Occipital lobe (tissue), 2 donors: ENCODE measurements around the gene PLAGL1. TPM values are rescaled to one million over a fixed set of nuclear protein-coding genes. Genes with fewer than 3 reads are reported as not detected.
"Not testable (repeated sequence)": the region's sequence is repeated elsewhere in the genome, so short reads cannot be mapped to it uniquely, and the experiment has no call there.

Experiments used
- DNase-seq: peaks from one replicate; lab custom pipeline; 2025; lab: John Stamatoyannopoulos, UW
- total RNA-seq: library from RNA; depleted of rRNA; stranded (reverse); fragments of >200 nt; gene quantifications from one replicate; pipeline ENCODE4 v1.2.3, GENCODE V29; 2014

Gene PLAGL1
- total RNA-seq, 1 donor from 2014 or later: 16.2 TPM

GRCh38 chr6:144009628-144010027, 1.6 kb upstream of the PLAGL1 start:
- not testable (repeated sequence) for DNase-seq

- DNase-seq: no peak
Measured at GRCh38 chr6:144008846-144009245, 787 bp upstream of the PLAGL1 start.

- DNase-seq: no peak
Measured at GRCh38 chr6:144007478-144008119, 460 bp downstream of the PLAGL1 start.

DNA sequence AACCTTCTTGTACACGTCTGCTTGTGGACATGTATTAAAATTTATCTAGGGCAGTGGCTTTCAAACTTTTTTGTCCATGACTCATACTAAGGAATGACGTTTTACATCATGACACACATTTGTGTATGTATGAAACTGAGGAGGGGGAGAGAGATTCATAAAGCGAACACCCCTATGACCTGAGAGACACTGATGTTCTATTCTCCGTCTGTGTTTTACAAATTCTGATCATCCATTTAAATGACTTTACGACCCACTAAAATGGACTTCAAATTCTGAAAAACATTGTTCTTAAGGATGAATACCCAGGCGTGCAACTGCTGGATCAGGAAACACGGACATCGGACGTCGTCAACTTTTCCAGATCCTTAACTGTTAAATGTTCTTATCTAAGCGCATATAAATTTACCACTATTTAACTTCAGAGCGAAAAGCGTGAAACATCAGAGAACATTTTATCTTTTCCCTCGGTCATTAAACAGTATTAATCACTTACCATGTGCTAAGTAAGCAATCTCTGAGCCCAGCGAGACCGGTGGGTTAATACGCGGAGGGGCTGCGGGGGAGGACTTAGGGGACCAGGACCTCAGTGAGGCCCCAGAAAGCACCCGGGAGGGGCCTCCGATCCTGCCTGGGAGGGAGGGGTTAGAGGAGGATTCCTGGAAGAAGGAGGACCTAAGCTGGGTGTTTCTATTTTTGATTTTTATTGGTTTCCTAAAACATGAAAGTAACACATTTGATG, 1.2 kb downstream of the PLAGL1 start:
- DNase-seq: no peak

- DNase-seq: no peak
Measured at GRCh38 chr6:143999406-143999805, 8.7 kb downstream of the PLAGL1 start.

DNA sequence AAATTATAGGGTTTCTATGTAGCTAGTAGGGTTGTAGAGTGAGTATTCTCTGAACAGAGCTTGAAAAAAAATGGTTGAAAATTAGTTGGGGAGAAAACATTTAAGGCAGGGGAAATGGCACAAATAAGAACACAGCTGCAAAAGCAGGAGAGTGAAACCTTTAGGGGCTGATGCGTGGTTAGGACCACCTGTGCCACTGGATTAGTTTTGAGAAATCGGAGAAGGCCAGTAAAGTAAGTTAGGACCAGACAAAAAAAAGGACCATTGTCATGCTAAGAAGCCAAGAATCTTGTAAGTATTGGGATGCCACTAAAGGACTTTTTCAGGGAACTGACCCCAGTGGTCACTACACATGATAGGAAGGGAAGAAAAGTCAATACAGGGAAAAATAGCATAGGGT, 9.4 kb downstream of the PLAGL1 start:
- DNase-seq: no peak

DNA sequence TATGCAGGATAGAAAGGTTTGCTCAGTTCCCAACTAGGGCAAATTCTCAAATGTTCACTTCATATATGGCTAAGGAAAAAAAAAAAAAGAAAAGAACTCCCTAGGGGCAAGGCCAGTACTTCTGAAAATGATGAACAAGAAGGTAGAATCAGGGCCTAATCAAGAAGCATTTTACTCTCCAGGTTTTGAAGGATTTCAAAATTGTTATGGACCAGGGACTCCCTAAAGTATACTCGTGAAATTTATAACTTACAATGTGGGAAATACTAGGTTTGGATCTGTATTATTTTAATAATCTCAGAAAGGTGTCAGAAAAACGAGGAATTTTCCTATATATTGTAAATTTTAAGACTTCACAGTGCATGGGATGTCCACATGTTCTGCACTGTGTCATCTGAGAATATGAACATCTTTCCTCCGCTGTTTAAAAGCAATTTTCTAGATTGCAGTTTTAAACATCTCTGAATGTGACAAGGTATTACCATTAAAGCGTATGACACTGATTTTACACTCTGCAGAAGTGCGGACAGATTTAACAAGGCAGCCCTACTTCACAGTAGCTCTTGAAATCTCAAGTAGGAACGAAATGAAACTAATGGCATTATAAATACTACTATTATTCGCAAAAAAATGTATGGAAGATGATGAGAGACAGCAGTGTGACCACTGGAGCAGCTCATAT, 14.0 kb downstream of the PLAGL1 start:
- no peak for DNase-seq

- no peak for DNase-seq
Measured at GRCh38 chr6:143992285-143992684, 15.8 kb downstream of the PLAGL1 start.

- no peak for DNase-seq
Measured at GRCh38 chr6:143986463-143987065, 21.5 kb downstream of the PLAGL1 start.

GRCh38 chr6:143984666-143985065, 23.4 kb downstream of the PLAGL1 start:
- DNase-seq: no peak

- DNase-seq: no peak
Measured at GRCh38 chr6:143982968-143983367, 25.1 kb downstream of the PLAGL1 start.

DNA sequence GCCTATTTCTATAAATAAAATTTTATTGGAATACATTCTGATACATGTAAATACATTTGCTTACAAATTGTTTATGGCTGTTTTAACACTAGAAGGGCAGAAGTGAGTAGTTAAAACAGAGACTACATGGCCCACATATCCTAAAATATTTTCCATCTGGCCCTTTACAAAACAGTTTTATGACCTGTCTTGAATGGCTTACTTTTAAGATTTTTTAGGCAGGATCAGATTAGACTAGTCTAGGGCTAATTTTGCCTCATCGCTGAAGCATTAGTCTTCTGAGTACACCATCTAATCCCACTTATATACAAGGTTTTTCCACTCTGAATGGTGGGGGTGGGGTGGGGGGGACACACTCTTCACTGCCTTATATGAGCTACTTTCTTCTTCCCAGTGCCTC, 27.1 kb downstream of the PLAGL1 start:
- DNase-seq: no peak

DNA sequence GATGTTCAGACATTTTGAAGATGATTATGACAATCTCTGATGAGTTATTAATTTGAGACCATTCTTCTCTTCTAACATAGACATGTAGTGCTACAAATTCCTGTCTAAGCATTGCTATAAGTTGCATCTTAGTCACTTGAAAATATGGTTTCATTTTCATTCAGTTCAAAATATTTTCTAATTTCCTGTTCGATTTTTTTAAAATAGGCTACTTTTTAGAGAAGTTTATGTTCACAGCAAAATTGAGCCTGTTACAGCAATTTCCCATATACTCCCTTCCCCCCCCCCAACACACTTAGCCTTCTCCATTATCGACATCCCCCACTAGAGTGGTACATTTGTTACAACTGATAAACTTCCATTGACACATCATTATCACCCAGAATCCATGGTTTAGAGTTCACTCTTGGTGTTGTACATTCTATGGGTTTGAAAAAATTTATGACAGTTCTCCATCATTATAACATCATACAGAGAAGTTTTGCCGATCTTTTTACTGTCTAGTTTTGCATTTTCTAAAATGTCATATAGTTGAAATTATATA, 31.2 kb downstream of the PLAGL1 start:
- DNase-seq: no peak

- DNase-seq: no peak
Measured at GRCh38 chr6:143974089-143974488, 34.0 kb downstream of the PLAGL1 start.

- DNase-seq: no peak
Measured at GRCh38 chr6:143973097-143973966, 34.7 kb downstream of the PLAGL1 start.

GRCh38 chr6:143971482-143972205, 36.4 kb downstream of the PLAGL1 start:
- no peak for DNase-seq

- no peak for DNase-seq
Measured at GRCh38 chr6:143970456-143971218, 37.4 kb downstream of the PLAGL1 start.

DNA sequence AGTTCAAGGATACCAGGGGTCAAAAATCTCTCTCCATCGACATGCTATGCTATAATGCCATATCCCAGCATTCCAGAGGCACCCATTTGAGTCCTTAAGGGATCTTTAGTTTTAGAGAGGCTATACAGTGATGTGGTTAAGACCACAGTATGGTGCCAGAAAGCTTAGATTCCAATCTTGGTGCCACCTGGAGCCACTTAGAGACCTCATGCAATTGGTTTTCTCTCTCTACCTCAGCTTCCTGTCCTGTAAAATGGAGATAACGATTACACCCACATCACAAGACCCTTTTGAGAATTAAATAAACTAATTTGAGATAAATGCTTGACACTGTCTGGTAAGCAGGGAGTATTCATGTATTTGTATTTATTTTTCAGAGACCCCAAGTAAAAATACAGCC, 39.0 kb downstream of the PLAGL1 start:
- no peak for DNase-seq

DNA sequence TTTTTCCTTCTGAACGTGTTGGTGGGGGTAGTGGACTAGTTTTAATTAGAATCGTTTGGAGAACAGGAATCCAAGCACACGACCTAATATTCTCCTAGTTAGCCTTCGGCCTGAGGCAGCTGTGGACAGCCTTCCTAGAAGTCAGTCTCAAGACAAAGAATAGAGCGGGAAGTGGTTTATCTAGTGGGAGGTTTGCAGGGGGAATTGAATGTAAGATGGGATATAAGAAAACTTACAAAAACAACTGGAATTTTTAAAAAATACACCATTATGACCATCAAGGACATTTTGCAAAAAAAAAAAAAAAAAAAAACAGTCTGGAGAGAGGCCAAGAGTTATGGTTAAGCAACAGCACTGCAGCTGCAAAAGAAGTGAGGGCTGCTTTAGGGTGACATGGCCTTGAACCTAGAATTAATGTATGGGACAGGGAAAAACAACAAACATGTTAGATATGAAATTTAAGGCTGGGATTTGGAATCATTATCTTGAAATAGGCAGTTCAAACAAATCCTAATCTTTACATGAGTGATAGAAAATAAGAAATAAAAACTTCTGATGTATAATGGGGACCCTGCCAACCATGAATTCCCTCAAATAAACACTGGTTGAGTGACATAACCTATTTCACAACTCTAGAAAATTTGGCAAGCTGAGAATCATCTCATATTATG, 40.2 kb downstream of the PLAGL1 start:
- DNase-seq: no peak
